Stimulated activated CD4-positive, alpha-beta T cell treated with anti-CD3 and anti-CD28 coated beads, Interleukin-4, amount 100 ng/mL, for 1 hour (primary cell): ENCODE results near the gene ARHGEF19.
"Not testable (repeated sequence)": the region's sequence is repeated elsewhere in the genome, so short reads cannot be mapped to it uniquely, and the experiment has no call there.

ENCODE experiments used
- DNase-seq: peaks from one replicate; pipeline ENCODE4 v3.0.0-alpha.2; 2020

ARHGEF19 gene

GRCh38 chr1:16218674-16219071 is 6.2 kb upstream of the ARHGEF19 start:
- DNase-seq: no peak

GRCh38 chr1:16218014-16218673 is 5.7 kb upstream of the ARHGEF19 start:
- no peak for DNase-seq

DNA sequence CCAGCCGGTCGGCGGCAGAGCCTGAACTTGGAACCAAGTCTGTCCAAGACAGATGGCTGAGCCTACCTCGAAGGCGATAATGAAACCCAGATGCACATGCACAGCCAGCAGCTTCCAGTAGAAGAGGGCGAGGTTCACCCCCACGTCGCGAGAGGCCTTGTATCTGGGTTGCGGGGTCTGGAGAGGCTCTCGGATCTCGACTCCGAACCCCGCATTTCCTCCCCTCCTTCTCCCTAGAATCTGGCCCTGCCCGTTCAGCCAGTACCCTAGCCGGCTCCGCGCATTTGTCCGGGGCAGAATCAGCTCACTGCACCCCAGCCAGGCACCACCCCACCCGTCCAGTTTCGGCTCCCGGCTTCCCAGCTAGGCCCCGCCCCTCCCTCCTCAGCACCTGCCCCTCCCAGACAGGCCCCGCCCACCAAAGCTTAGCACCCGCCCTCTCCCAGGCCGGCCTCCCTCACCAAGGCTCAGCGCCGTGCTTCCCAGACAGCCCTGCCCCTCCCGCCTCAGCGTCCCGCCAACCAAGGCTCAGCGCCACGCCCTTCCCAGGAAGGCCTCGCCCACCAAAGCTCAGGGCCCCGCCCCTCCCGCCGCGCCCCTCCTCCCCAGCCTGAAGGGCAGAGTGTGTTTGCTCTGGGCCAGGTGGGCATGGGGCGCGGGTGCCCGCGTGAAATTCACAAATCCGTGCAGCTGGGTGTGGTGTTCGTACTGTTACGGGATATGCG is 4.8 kb upstream of the ARHGEF19 start:
- peak; percentile 92 for DNase-seq

- peak; percentile 45 for DNase-seq
Measured at GRCh38 chr1:16215882-16216753, 3.7 kb upstream of the ARHGEF19 start.

DNA sequence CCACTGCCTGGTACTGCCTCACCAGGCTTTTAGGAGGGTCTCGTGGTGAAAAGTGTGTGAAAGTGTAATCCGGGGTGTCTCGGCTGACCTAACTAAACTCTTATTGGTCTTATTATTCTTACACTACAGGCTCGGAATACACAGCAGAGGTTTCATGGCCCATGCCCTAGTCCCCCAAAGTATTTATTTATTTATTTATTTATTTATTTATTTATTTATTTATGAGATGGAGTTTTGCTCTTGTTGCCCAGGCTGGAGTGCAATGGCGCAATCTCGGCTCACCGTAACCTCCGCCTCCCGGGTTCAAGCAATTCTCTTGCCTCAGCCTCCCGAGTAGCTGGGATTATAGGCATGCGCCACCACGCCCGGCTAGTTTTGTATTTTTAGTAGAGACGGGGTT is 2.8 kb upstream of the ARHGEF19 start:
- DNase-seq: not testable (repeated sequence)

GRCh38 chr1:16213544-16213943 is 1.1 kb upstream of the ARHGEF19 start:
- not testable (repeated sequence) for DNase-seq

GRCh38 chr1:16213013-16213412 is 561 bp upstream of the ARHGEF19 start:
- no peak for DNase-seq

DNA sequence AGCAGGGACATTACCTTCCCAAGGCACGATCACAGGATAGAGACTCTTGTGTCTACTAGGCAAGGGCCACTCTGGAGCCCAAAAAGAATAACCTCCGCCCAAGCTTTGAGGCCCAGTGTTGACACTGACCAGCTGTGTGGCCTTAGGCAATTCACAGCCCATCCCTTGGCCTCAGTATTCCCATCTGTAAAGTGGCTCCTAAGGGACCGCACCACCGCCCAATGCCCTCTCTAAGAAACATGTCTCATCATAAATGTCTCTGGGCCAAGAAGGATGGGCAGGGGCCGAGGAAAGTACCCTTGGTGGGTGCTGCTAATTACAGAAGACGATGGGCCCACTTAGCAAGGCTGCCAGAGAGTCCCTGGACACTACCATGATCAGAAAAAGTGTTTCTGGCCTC is 628 bp downstream of the ARHGEF19 start:
- no peak for DNase-seq

DNA sequence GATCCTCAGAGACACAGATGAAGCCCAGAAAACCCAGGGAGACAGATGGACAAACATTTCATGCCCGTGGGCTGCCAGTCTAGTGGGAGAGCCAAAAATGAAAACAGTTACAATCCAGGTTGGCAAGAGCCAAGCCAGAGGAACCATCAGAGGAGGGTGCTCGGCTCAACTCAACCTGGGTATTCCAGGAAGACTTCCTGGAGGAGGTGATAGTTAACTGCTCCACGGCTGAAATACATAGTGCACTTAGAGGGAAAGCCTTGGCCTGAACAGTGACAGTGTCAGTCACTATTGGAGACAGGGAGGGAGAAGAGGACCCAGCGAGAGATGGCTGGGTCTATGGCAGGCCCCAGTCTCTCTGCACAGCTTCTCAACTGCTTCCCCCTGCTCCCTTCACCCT is 1.9 kb downstream of the ARHGEF19 start:
- DNase-seq: no peak

DNA sequence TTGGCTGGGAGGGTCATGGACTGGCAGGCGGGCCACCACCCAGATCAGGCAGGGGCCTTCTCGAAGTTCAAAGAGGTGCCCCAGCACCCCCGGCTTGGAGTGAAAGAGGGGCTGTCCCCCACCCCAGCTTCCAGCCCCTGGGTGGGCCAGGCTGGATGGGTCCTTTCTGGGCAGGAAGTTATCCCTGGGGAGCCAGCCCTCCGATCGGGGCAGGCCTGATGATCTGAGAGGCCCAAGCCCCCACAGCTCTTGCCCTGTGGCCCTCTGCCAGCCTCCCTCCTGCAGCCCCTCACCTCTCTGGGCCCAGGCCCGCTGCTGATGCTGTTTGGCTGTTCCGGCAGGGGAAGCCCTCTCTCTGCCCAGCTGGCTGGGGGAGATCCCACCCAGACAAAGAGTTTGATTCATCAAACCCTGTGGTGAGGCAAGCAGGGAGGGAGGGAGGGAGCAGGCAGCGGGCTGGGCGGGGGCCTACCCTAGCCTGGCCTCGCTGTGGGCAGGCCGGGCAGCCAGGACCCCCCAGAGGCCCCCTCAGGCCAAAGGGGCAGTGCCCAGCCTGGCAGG is 2.5 kb downstream of the ARHGEF19 start:
- no peak for DNase-seq

DNA sequence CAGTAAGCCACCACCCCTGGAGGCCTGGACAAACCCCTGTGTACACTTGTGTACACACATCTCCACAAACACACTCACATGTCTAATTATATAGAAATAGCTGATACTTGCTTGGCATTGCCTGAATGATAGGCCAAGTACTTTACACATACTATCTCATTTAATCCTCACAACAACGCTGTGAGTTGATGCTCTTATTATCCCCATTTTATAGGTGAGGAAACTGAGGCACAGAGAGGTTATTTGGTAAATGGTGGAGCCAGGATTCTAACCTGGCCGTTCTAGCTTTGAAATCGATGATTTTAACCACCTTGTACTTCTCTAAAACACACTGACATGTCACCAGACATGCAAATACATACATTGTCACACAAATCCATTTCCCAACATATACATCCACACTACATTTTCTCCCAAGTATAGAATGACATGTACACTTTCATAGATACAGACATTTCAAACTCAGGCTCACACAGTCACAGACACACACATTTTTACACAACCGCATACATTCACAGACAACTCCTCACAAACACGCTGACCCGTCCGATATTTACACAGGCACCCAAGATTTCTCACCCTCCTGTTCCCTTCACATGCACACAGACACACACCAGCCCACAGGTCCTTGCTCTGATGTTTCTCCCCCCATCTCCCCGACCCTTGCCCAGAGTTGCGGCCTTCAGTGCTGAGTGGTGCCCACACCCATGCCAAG is 3.2 kb downstream of the ARHGEF19 start:
- DNase-seq: no peak

- DNase-seq: no peak
Measured at GRCh38 chr1:16208270-16208987, 4.0 kb downstream of the ARHGEF19 start.

DNA sequence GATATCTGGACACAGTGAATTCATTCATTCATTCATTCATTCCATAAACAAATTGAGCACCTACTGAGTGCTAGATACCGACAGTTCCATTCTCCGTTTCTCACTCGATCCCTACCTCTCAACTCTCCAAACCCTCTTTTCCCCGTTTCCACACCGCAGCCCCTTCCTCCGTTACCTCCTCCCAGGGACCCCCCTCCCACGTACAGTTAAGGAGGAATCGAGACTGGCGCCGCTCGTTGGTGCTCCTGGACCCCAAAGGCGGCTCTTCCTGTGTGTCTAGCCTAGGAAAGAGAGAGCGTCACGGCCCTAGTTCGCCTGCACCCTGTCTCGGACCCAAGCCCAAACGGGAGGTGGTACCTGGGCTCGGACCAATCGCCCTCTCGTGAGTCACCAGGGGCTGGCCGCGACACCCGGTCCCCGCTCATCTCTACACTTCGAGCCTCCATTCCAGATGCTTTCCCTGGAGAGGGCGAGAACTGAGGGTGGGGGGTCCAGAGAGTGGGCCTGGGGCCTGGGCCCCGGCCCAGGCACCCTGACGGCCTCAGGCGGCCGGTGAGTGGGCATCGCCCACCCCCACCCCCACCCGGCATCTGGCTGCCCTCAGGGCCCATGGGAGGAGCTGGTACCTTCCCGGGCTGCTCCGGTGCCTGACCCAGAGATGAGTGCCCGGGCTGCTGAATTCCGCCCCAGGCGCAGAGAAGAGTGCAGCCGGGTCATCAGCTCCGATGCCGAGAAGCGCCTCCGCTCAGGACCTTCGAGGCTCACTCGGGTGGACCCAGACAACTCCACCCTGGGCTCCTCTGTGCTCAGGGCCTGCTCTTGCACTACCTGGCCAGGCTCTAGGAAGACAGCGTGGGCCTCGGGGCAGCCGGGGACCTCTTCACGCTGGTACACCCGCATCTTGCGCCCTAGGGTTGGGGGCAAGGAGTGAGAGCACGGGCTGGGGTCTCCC is 4.9 kb downstream of the ARHGEF19 start:
- DNase-seq: no peak

- peak; percentile 93 for DNase-seq
Measured at GRCh38 chr1:16206547-16207317, 5.7 kb downstream of the ARHGEF19 start.

DNA sequence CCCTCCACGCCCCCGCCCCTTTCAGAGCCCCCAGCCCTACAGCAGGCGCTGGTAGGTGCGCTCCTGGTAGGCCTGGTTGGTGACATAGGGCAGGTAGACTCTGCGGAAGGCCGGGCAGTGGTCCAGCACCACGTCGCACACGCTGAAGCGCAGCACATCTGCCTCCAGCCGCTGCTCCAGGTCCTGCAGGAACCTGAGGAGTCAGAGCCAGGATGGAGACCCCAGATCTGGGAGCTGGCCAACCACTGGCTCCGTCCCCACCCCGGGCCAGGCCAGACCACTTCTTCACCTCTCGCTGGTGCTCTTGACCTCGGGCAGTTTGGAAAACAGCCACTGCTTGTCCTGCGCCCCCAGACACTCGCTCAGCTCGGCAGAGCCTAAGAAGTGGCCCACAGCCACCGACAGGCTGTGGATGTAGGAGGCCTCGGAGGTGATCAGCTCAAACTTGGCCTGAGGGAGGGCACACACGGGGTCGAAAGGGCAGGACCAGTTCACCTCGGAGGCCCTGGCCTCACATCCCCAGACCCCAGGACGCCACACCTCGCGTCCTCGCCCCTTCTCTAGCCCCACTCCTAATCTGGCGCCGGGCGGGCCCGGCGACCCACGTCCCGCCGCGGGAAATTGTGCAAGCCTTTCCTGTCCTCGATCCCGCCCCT is 6.4 kb downstream of the ARHGEF19 start:
- DNase-seq: no peak

GRCh38 chr1:16205334-16205671 is 7.1 kb downstream of the ARHGEF19 start:
- no peak for DNase-seq

DNA sequence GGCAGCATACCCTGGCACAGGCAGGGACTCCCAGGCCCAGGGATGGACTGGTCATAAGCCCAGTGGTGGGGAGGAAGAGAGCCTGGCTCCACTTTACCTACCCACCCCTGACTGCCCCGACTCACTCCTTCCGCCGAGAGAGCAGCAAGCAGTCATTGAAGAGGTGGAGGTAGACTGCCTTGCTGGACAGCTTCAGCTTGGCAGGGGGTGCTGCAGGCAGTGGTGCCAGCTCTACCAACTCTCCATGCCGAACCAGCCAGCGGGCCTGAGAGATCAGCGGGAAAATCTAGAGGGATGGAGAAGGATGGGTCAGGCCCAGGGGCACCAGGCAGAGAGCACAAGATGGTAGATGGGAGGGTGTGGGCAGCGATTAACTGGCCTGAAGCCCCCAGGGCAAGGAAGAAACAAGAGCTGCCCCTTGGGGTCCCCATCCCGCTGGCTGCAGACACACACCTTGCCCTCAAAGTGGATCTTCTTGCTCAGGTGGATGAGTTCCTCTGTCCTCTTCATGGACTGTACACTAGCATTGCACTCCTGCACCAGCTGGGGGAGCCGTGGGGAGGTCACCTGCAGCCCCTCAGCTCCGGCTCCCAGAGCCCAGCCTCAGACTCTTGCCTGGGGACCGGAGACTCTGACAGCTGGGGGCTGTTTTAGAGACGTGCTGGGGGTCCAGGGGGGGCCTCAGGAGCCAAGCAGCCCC is 7.7 kb downstream of the ARHGEF19 start:
- peak; percentile 42 for DNase-seq

DNA sequence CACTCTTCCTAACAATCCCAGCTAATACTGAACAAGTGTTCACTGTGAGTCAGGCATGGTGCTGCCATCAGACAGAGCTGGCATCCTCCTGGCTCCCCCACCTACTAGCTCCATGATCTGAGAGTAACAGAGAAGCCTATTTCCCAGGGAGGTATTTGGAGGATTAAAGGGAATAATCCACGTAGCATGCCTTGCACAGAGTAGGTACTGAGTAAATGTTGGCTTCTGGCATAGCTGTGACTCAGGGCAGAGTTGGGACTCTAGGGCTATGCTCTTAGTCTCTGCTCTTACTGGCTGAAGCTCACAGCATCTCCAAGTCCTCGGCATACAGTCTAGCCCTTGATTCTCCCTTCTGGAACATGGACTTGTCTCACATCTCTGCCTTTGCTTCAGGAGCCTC is 8.2 kb downstream of the ARHGEF19 start:
- DNase-seq: no peak

- no peak for DNase-seq
Measured at GRCh38 chr1:16203550-16203949, 8.9 kb downstream of the ARHGEF19 start.
